Activated T-cell treated with anti-CD3 and anti-CD28 coated beads, Interleukin-2, amount 50 U/mL, for 4 hours (primary cell): ENCODE results near the gene LRRC37A3. TPM values are rescaled to one million over a fixed set of nuclear protein-coding genes. Genes with fewer than 3 reads are reported as not detected.
"Not testable (repeated sequence)": the region's sequence is repeated elsewhere in the genome, so short reads cannot be mapped to it uniquely, and the experiment has no call there.

Source experiments
- ATAC-seq, 2 donors: fragments of 200-7000 bp; cut with Tn5 transposase; one replicate each; pipeline ENCODE4 v1.10.0; 2021
- DNase-seq: peaks from one replicate; pipeline ENCODE4 v3.0.0-alpha.2; 2020
- H3K27me3 Mint-ChIP-seq: one replicate; pipeline ENCODE4 v1.8.0; 2021; ENCODE audit warnings: low read depth, mixed read lengths
- H3K36me3 Mint-ChIP-seq: one replicate; pipeline ENCODE4 v1.8.0; 2022; ENCODE audit warnings: mixed read lengths; ENCODE audit not compliant: insufficient read depth
- H3K4me1 Mint-ChIP-seq: one replicate; pipeline ENCODE4 v1.8.0; 2021; ENCODE audit warnings: low read depth, mixed read lengths
- H3K4me3 Mint-ChIP-seq: one replicate; pipeline ENCODE4 v1.8.0; 2021; ENCODE audit warnings: mild to moderate bottlenecking, moderate library complexity, mixed read lengths
- H3K9me3 Mint-ChIP-seq: one replicate; pipeline ENCODE4 v1.8.0; 2021; ENCODE audit warnings: mixed read lengths
- total RNA-seq, 3 donors: library from RNA; stranded (reverse); gene quantifications; one replicate each; pipeline ENCODE4 v1.2.1, GENCODE V29; 2021

The LRRC37A3 gene
- total RNA-seq, 3 donors from 2014 or later: 1.9 to 3.0 (median 2.9) TPM

GRCh38 chr17:64834060-64834459 is 85.2 kb downstream of the LRRC37A3 start:
- H3K36me3 Mint-ChIP-seq, H3K4me3 Mint-ChIP-seq, H3K9me3 Mint-ChIP-seq, ATAC-seq, H3K27me3 Mint-ChIP-seq, DNase-seq: not testable (repeated sequence)
- H3K4me1 Mint-ChIP-seq: peaks cover 28% of the 10 kb centered on the region

DNA sequence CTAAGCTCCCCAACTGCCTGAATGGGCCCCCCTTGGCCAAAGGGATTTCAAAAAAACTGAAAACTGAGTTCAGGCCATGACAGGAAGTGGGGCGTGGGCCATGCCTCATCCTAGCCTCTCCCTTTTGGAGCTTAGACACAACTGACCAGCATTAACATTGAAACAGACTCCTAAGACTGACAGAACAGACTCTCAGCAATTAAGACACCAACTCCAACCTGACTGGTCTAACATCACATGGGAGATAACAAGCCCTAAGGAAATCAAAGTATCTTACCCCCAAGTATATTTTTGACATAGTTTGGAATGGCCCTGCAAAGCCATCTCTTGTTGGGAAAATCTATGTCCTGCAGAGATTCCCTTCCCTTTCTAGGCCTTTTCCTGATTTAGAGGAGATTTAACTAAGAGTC is 88.6 kb downstream of the LRRC37A3 start:
- DNase-seq, H3K36me3 Mint-ChIP-seq, H3K9me3 Mint-ChIP-seq, ATAC-seq, H3K4me3 Mint-ChIP-seq, H3K27me3 Mint-ChIP-seq: not testable (repeated sequence)
- peaks cover 19% of the 10 kb centered on the region for H3K4me1 Mint-ChIP-seq

DNA sequence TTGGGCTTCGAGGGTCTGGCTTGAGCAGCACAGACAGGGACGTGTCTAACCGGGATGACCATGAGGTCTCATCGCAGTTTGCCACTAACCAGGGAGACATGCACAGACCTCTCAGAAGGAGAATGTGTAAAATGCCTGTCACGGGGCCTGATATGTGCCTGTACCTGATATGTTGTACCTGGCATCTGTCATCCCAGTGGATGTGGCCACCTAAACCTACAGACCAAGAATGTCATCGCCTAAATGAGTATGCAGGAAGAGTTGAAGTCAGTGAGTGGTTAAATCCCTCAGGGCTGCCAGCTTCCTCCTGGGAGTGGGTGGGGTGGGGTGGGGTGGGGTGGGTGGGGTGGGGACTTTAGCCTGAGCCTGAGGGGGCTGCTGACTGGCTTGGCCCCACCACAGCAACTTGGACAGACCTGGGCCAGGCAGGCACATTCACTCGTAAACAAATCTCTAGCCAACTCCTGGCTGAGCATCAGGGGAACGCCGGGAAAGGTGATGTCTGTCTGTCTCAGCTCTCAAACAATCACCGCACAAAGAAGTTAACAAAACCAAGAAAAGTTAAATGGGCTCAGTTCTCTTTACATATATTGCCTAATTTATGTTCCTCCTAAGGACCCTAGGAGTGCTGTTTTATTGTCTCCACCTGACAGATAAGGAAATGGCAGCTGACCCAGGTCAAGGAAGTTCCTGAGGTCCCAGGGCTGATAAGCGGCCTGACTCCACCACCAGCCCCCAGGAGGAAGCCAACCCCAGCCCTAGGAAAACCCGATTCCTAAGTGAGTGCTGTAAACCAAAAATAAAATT is 89.3 kb downstream of the LRRC37A3 start:
- not testable (repeated sequence) for DNase-seq, H3K9me3 Mint-ChIP-seq, H3K36me3 Mint-ChIP-seq, H3K4me3 Mint-ChIP-seq, H3K27me3 Mint-ChIP-seq, ATAC-seq
- peaks cover 14% of the 10 kb centered on the region for H3K4me1 Mint-ChIP-seq

DNA sequence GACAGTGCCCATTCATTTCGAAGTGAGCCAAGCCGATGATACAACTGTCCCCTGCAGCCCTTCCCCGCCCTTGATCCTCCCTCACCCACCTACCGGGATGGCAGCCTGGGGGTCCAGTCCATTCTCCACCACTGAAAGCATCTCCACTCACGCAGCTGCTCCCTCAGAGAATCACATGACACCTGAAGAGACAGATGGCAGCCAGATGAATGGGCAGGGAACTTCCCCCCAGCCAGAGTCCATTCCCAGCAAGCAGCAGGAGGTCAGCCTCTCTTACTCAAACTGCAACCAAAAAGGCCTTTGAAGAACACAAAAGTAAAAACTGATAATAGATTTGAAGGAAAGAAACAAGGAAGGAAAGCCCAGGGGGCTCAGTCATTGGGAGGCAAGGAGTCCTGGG is 90.2 kb downstream of the LRRC37A3 start:
- not testable (repeated sequence) for H3K27me3 Mint-ChIP-seq, ATAC-seq

GRCh38 chr17:64818904-64819303 is 100.4 kb downstream of the LRRC37A3 start:
- ATAC-seq, H3K9me3 Mint-ChIP-seq: not testable (repeated sequence)
- peaks cover 18% of the 10 kb centered on the region for H3K36me3 Mint-ChIP-seq

More for the DNA sequence above, 90.2 kb downstream of the LRRC37A3 start:
- H3K36me3 Mint-ChIP-seq, H3K4me3 Mint-ChIP-seq, DNase-seq, H3K9me3 Mint-ChIP-seq: not testable (repeated sequence)
- peaks cover 10% of the 10 kb centered on the region for H3K4me1 Mint-ChIP-seq

DNA sequence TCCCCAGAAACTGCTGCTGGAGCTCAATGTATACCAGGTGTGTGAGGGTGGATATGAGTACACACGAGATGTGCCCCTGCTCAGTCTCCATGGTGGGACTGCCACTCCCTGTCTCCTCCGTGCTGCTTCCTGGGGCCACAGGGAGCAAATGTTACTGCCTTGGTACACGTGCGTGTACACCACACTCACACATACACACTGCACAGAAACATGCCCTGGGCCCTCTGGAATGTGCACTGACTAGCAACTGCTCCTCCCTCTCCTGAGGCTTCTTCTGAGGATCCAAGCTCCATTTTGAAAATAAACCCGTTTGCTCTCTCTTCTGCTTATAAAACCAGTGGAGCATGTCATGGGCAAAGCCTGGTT is 103.5 kb downstream of the LRRC37A3 start:
- DNase-seq, H3K4me1 Mint-ChIP-seq, H3K4me3 Mint-ChIP-seq, H3K9me3 Mint-ChIP-seq, ATAC-seq, H3K27me3 Mint-ChIP-seq: not testable (repeated sequence)
- peaks cover 15% of the 10 kb centered on the region for H3K36me3 Mint-ChIP-seq

More at GRCh38 chr17:64818904-64819303, 100.4 kb downstream of the LRRC37A3 start:
- not testable (repeated sequence) for H3K27me3 Mint-ChIP-seq, H3K4me3 Mint-ChIP-seq, DNase-seq, H3K4me1 Mint-ChIP-seq

- H3K27me3 Mint-ChIP-seq, ATAC-seq, DNase-seq, H3K4me1 Mint-ChIP-seq, H3K4me3 Mint-ChIP-seq, H3K9me3 Mint-ChIP-seq: not testable (repeated sequence)
- peaks cover 13% of the 10 kb centered on the region for H3K36me3 Mint-ChIP-seq
Observed at GRCh38 chr17:64814993-64815832, 104.1 kb downstream of the LRRC37A3 start.

- H3K27me3 Mint-ChIP-seq, H3K9me3 Mint-ChIP-seq, H3K4me3 Mint-ChIP-seq, H3K36me3 Mint-ChIP-seq: not testable (repeated sequence)
- ATAC-seq (peak; percentile 100), DNase-seq (peak; percentile 19)
- H3K4me1 Mint-ChIP-seq: peaks cover 17% of the 10 kb centered on the region
Observed at GRCh38 chr17:64808178-64808977, 110.9 kb downstream of the LRRC37A3 start.

Other genes starting within 250 kb of the LRRC37A3 start
- 10 to 100 TPM; 45.7 to 54.9 (median 47.2) TPM for gene GNA13, start 137.3 kb upstream of the LRRC37A3 start, total RNA-seq
- under 1 TPM; 0.55 to 0.87 (median 0.56) TPM for gene RGS9, start 217.9 kb upstream of the LRRC37A3 start, total RNA-seq